SK-N-MC (cell line): ENCODE results near the gene TEKT5.
"Not testable (repeated sequence)": the region's sequence is repeated elsewhere in the genome, so short reads cannot be mapped to it uniquely, and the experiment has no call there.

Source experiments
- EZH2 ChIP-seq: fragments of 200-600 bp; sonication (generic); IDR thresholded peaks from one replicate; pipeline ENCODE4 v1.6.1; 2017; ENCODE audit warnings: antibody characterized with exemption
- POLR2AphosphoS5 ChIP-seq: IDR thresholded peaks from 2 replicates; pipeline ENCODE4 v1.6.1; 2012; ENCODE audit warnings: mild to moderate bottlenecking, low read depth, low read length, borderline replicate concordance

- not testable (repeated sequence) for TF ChIP-seq EZH2, POLR2AphosphoS5
Measured at GRCh38 chr16:10633429-10633828, 61.3 kb downstream of the TEKT5 start.
